Measurements from ENCODE around the gene CAMK2B.
A peak's percentile ranks its signal among the peaks of the same experiment; 100 is the strongest.
"Not testable (repeated sequence)": the region's sequence is repeated elsewhere in the genome, so short reads cannot be mapped to it uniquely, and the experiment has no call there.

The CAMK2B gene

DNA sequence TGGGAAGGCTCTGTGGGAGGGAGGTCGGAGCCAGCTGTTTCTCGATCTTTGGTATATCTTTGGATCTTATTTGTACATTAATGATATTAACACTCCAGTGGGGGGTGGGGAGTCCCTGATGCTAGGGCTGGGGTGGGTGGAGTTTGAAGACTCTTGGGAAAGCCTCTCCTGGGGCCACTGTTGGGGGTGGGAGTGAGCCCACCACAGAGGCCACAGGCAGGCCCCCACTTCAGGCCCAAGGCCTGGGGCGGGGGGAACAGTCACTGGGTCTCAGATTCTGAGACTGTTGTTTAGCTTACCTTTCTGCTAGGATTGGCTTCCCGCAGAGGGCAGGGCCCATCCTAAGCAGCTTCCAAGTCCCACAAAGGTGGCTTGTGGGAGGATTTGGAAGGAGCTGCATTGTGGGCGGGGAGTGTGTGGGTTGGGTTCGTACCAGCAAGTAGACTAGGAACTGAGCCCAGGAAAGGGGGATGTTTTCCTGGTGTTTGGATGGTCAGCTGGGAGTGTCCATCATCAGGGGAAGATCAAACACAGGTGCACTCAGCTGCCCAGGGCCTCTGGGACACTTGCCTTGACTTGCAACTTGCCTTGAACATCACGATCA lies 112.7 kb downstream of the CAMK2B start:
- DNase-seq: no peak

DNA sequence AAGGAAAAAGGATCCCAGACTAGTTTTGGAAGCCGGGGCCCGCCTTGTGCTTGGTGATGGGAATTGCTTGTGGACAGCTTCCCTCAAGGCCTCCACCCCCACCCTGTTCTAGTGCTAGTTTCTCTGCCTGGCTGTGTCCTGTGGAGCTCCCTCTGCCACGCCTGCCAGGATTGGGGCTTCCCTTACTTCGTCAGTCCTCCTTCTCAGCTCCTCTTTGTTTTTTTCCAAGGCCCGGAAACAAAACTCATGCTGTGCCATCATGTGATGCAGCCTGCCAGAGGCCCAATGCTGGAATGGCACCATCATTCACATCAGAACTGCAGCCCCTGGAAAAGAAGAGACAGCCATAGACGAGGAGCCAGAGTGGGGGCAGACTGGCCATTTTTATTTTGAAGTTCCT lies 113.4 kb downstream of the CAMK2B start:
- no peak for DNase-seq

DNA sequence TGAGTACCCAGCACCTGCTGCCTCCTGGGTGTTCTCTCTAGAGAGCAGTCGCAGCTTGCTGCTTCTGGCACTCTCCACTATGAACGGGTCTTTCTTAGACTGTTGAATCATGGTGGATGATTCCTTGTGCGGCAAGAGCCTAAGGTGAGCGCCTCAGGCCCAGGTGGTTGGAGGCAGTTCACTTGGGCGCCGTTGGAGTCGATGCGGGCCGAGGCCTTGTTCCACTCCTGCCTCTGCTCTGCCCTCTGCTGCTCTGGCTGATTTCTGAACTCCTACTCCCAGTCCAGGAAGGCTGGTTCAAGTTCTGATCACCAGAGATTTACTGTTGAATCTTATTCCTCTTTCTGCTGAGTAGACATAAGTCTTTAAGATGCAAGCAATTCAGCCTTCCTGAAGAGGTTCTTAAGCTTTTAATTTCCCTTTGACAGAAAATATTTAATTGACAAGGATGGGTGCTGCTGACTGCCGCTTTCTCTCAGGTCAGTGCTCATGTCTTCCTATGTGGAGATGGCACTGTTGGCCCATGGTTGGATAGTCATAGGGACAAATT lies 114.2 kb downstream of the CAMK2B start:
- no peak for DNase-seq

DNA sequence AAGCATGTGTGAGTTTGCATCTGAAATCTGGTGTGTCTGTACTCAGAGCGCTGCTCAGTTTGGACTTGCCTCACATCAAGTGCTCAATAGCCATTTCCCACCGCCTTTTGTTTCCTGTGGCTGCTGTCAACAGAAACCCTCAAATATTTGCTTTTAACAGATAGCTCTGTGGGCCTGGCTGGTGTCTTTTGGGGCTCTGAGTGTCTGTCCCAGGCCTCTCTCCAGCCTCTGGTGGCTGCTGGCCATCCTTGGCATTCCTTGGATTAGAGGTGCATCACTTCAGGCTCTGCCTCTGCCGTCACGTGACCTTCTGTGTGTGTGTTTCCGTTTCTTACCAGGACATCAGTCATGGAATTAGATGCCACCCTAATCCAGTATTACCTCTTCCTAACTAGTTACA lies 115.3 kb downstream of the CAMK2B start:
- DNase-seq: no peak

DNA sequence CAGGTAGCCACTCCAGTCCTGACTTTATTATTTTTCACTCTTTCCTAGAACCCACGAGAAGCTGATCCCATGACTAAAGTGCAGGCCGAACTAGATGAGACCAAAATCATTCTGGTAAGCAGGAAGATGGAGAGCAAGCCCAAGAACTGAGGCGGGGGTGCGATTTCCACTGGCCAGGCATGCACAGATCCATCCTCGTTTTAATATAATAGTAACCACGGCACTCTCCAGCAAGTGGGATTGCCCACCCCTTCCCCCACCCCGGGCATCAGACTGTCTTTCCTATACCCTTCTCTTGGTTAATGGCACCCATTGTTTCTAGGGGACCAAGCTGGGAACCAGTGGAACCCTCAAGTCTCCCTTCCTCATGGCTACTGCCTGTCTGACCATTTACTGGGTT lies 117.3 kb downstream of the CAMK2B start:
- no peak for DNase-seq

DNA sequence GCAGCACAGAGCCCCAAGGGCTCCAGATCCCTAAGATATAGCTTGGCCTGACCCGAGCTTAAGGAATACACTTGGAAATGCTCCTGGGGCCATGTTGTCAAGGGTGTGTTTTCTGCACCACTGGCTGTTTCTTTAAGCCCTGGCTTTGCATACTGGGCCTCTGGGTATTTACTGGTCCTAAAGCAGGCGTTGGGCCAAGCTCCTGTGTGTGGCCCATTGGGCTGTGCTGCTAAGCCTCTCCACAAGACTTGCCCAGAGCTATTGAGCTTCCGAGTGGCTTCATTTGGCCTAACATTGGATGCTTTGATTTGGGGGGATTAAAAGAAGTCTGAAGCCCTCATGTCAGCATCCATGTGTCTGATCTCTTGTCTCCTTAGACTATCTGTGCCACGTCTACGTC lies 119.4 kb downstream of the CAMK2B start:
- DNase-seq: no peak

DNA sequence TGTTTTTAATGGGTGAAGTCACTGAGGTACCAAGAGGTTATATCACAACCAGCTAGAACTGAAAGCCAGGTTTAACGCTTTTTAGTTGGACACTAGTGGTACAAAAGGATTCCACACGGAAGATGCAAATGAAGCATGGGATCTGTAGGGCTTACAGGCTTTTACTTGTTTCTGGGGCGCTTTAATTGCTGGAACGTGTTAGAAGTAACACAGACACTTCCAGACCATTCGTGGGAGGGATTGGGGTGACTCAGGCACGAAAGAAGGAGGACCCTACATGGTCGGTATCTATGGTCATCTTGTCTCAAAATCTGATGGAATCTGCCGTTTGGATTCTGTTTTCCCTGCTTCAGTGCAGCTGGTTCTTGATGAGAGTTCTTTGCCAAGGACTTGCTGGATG lies 123.6 kb downstream of the CAMK2B start:
- no peak for DNase-seq

DNA sequence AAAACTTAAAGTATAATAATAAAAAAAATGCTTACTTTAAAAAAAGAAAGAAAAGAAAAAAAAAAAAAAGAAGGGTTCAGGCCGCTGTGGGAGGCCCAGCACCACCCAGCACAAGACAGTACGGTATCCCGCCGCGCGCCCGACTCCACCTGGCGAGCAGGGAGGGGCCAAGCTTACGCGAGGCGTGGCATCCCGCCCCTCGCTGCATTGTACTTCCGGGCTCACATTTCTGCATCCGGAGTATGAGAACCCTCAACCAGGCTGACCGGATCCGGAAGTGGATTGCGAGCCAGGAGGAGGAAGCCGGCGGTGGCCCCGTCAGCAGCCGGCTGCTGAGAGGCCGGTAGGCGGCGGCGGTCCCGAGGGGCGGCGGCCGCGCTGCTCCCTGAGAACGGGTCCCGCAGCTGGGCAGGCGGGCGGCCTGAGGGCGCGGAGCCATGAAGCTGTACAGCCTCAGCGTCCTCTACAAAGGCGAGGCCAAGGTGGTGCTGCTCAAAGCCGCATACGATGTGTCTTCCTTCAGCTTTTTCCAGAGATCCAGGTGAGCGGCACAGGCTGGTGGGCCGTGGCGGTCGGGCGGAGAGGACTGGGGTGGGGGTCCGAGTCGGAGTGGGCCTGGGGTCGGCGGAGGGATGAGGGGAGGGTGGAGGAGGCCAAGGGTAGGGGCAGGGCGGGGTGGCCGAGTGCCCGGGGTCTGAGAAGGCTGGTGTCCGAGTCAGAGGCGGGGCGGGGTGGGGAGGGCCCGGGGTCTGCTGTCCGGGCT lies 124.5 kb downstream of the CAMK2B start, which contains the start of gene YKT6:
YKT6 (plus strand) TSS at position 280 of the 763 bp plus-strand sequence; CDS start at position 438, 158 bp downstream.
- peak; percentile 94 for DNase-seq

DNA sequence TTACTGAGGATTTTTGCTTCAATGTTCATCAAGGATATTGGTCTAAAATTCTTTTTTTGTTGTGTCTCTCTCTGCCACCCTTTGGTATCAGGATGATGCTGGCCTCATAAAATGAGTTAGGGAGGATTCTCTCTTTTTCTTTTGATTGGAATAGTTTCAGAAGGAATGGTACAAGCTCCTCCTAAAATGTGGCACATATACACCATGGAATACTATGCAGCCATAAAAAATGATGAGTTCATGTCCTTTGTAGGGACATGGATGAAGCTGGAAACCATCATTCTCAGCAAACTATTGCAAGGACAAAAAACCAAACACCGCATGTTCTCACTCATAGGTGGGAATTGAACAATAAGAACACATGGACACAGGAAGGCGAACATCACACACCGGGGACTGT lies 125.2 kb downstream of the CAMK2B start:
- DNase-seq: not testable (repeated sequence)

DNA sequence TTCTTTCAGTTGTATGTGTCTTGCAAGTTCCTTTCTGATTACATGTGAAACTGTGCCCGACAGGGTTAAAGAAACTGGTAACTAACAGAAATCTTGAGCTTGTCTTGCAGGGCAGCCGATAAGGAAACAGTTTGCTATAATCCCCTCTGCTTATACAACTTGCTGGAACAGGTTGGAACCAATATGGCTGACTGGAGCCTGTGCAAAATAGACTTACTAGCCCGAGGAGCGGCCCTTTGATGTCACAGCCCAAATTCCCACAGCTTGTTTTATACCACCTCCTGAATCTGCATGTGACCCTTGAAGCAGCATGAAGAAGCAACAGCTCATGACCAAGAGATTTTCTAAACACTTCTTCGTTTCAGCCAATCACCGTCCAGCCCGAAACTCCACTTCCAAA lies 127.9 kb downstream of the CAMK2B start:
- no peak for DNase-seq

DNA sequence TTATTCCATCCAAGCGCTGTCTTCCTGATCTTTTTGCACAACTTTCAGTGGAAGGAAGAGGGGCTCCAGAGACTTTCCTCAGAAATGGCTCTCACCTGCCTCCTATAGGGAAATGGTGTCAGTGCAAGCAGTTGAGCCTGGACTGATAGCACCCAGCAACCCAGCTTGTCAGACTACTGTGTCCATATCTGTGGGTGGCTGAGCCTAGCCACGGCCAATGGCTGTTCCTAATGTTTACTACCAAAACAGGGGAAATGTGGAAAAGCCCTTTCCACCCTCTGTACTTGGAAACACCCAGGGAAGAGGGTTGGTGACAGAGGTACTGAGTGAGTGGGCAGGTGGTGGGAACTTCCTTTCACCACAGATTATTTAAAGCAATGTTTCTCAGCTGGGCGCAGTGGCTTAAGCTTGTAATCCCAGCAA lies 128.9 kb downstream of the CAMK2B start:
- no peak for DNase-seq

DNA sequence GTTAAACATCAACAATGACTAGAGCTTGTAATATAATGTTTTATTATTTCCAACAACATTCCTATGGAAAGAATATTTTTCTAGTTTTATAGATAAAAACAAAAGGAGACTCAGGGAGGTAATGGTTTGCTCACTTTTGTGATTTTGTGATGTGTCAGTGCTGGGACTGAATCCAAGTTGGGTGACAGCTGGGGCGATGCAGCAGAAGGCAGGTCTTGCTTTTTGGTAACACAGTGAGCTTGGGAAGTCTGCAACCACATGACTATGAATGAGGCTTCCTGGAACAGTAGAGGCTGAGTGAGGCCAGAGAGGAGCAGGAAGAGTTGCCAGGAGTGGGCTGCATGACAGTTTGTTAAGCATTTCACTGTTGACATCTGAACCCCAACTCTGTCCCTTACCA lies 129.5 kb downstream of the CAMK2B start:
- no peak for DNase-seq

DNA sequence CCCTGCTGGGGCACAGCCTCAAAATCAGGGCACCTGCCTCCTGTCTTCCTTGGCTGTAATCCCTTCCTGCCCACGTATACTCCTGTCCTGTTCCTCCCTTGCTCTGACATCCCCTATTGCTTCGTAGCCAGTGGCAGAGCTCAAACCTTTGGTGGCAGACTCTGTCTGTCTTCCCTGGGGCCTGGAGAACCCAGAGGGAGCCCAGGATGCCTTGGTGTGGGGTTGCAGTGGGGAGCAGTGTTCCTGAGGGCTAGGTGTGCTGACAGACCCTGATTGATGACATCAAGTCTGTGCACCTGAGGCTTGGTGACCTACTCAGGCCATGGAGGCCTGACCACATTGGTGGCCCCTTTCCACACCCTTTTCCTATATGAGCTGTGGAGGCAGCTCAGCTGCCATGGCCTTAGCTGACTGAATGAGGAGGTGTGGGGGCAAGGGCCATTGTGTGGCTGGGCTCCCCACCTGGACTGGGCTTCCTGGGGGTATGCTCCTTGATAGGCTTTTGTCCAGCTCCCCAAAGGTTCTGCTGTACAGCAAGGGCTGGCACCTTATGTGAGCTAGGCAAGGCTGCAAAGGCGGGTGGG lies 130.7 kb downstream of the CAMK2B start:
- DNase-seq: no peak

DNA sequence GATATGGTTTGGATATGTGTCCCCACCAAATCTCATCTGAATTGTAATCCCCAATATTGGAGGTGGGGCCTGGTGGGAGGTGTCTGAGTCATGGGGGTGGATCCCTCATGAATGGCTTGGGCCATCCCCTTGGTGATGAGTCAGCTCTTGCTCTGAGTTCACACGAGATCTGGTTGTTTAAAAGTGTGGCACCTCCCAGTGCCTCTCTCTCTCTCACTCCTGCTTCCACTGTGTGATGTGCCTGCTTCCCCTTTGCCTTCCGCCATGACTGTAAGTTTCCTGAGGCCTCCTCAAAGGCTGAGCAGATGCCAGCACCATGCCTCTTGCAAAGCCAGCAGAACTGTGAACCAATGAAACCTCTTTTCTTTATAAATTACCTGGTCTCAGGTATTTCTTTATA lies 131.3 kb downstream of the CAMK2B start:
- no peak for DNase-seq

DNA sequence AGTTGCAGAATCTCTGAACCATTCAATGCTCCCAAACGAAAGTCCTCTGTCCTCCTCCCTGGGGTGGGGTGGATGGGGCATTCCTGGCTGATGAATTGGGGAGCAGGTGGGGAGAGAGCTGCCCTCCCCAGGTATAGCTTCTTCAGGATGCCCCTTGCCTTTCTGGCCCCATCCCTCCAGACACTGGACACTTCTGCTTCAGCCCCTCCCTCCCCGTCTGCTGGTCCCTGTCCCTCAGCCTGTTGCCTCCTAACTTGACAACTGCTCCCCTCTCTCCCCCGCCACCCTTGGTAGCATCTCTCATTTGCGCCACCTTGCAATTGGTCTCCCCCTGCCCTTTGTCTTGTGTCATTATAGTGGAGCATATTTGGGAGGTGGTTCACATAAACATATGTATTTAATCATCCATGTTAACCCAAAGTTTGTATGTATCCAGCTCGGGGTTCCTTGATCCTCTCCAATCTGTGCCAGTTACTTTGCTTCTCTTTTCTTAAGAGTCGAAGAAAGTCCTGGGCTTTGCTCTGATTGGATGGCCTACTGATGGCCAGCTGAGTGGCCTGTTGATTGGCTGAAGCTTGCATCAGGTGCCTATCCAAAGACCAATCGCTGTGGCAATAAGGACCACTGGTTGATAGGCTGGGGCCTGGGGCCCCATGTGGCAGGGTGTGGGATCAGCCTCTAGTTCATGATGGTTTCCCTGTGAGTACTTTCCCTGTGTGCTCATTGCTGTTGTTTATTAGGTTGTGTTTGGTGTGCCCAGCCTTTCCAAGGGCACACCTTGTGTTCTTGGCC lies 132.2 kb downstream of the CAMK2B start:
- no peak for DNase-seq

DNA sequence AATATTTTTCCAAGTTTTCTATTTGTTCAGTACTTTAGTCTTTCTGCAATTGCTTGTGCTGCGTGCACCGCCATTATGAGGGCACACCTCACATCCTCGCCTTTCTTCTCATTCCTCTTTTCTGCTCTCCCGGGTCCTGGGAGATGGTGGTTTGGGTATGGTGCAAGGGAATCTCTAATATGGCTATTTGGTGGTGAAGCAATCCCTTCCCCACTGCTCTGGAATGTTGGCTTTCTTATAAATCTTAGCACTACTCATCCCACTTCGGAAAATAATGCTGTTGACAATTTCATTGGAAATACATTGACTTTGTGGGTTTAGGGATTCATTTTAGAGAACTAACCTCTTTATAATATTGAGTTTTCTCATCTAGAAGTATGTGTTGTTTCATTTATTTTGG lies 134.2 kb downstream of the CAMK2B start:
- DNase-seq: no peak

DNA sequence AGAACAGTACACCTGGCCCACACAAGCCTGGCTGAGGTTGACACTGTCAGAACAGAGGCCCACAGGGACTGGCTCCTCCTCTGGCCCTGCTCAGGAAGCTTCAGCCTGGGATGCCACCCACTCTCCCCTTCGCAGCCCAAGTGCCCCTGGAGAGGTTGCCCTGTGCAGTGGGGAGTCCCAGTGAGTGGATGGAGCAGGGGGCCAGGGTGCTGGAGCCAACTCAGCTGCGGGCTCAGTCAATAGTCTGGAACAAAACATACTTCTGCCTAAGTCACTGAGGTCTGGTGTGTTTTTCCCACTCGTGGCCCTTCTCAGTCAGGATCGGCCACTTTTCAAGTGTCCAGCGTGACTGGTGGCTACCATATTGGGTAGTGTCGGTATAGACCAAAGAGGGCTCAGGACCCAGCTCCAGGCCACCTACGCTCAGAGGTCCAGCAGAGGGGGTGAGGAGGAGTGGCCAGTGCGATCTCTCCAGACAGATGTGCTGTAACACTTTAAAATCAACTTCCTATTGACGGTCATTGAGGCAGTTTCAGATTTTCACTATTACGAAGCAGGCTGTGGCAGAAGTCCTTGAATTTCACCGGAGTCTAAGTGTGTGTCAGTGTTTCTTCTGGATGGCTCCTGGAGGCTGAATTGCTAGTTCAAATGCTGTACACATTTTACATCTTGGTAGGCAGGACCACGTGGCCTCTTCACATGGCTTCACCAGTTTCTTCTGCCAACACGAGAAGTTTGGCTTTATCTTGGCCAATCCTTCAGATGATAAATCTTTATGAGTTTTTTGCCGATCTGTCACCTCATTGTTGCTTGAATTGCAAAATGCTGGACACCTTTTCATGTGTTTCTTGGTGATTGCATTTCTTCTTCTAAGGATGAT lies 135.2 kb downstream of the CAMK2B start:
- DNase-seq: no peak

DNA sequence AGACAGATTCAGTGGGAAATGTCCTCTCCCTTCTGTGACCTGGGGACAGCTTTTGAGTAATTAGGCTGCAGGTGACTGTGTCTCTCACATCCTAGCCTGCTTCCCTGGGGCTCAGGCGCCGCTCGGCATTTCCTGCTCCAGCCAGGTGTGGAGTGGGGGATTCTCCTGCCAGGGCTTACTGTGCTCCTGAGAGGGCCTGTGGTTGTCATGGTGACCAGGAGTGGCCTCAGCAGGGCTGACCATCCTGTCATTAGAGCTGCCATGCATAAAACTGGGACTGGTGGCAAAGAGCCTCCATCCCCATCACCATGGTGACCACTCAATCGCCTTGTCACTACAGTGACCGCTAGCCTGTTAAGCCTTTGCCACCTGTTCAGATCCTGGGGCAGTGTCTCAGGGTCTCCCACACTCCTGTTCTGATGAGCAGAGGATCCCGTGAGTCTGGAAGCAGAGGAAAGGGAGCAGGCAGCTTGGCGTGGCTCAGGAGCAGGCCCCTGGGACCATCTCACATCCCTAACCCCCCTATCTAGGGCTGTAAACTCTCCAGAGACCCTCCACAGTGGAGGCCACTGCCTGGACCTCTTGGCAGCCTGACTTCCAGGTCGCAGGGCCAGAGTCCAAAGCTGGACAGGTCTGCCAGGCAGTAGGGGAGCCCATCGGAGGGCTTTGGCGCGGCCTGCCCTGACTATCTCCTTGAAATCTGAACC lies 136.0 kb downstream of the CAMK2B start, which contains the start of gene GCK:
GCK (minus strand) TSS at position 154 of the 707 bp plus-strand sequence. CDS start 486 bp downstream, outside the sequence.
- DNase-seq: no peak

DNA sequence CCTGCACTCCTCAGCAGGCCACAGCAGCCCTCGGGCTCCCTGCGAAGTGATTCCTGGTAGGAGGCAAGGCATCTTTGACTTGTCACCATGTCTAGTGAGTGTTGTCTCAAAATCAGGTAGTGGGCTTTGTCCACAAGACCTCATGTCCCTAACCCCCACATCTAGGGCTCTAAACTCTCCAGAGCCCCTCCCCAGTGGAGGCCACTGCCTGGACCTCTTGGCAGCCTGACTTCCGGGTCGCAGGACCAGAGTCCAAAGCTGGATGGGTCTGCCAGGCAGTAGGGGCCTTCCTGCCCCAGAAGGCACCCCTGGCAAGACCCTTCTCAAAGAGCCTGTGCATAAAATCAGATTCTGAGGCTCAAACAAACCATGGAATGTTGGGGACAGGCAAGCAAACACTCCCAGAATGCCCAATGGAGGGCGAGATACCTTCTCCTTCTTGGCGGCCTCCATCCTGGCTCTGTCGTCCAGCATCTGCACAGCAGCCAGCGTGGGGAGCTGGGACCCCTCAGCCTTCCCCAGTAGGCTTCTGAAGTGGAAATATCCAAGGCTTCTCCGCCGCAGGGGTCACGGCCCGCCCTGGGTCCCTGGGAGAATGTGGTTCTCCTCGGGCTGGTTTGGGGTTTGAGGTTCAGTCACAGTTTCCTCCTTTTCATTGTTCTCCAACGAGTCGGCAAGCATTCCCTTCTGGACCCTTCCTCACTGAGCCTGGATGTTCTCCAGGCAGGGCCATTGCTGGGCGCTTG lies 136.7 kb downstream of the CAMK2B start:
- DNase-seq: no peak

DNA sequence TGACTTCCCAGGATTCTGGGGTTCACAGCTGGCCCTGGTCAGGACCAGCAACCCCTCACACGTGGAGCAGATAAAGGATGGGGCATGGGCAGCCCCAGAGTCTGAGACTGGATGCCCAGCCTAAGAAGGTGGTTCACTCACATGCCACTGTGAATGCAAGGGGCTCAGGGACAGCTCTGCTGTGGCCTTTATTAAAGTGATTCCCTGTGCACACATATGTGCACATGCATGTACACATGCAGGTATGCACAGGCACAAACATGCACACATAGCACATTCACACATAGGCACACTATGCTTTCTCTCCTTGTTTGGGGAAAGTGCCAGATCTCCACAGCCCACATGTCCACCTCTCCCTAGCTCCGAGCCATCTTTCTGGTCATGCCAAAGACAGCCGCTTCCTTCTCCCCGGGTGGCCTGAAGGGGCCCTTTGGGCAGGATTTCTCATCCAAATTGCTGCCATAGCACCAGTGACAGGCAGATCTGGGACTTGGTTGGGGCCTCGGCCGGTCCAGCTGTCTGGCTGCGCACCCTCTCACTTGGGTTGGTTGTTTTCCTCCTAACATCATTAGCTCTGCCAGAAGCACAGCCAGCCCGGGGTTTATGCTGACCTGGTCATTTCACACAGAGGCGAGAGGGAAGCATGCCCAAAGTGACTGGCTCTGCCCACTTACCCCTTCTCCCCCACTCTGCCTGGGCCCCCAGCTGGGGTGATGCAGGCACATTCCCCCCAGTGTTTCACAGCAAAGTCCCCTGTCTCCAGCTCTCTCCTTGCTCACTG lies 137.6 kb downstream of the CAMK2B start:
- no peak for DNase-seq

All from activated T-cell treated with anti-CD3 and anti-CD28 coated beads, Interleukin-2, amount 50 U/mL, for 1 hour (primary cell).